Ectodermal cell (in vitro differentiated cells): ENCODE data around the gene JPH4.
"Not testable (repeated sequence)": the region's sequence is repeated elsewhere in the genome, so short reads cannot be mapped to it uniquely, and the experiment has no call there.

Experiments used
- H3K27ac ChIP-seq: 2 replicates; pipeline ENCODE4 v1.7.0; 2013; ENCODE audit warnings: mild to moderate bottlenecking, low read depth, low read length; ENCODE audit not compliant: insufficient read depth, poor library complexity, severe bottlenecking
- H3K27me3 ChIP-seq: 2 replicates; pipeline ENCODE4 v1.7.0; 2013; ENCODE audit warnings: mild to moderate bottlenecking, low read length; ENCODE audit not compliant: insufficient read depth, control insufficient read depth, poor library complexity, severe bottlenecking
- H3K36me3 ChIP-seq: one replicate; pipeline ENCODE4 v1.7.0; 2013; ENCODE audit warnings: low read length; ENCODE audit not compliant: control insufficient read depth, insufficient read depth
- H3K4me1 ChIP-seq: one replicate; pipeline ENCODE4 v1.7.0; 2013; ENCODE audit warnings: low read length; ENCODE audit not compliant: control insufficient read depth, insufficient read depth
- H3K4me3 ChIP-seq: 2 replicates; pipeline ENCODE4 v1.7.0; 2013; ENCODE audit warnings: low read depth, low read length, control low read depth; ENCODE audit not compliant: insufficient read depth
- H3K9me3 ChIP-seq: 2 replicates; pipeline ENCODE4 v1.7.0; 2013; ENCODE audit warnings: mild to moderate bottlenecking, low read length, moderate library complexity; ENCODE audit not compliant: control insufficient read depth
- WGBS, 2 experiments: methylation state at CpG; one replicate each; pipeline ENCODE4 v1.1.7; 2013; ENCODE audit warnings: missing lambda C conversion rate in 2 of 2; 5-methylcytosine and 5-hydroxymethylcytosine counted together

JPH4 gene

DNA sequence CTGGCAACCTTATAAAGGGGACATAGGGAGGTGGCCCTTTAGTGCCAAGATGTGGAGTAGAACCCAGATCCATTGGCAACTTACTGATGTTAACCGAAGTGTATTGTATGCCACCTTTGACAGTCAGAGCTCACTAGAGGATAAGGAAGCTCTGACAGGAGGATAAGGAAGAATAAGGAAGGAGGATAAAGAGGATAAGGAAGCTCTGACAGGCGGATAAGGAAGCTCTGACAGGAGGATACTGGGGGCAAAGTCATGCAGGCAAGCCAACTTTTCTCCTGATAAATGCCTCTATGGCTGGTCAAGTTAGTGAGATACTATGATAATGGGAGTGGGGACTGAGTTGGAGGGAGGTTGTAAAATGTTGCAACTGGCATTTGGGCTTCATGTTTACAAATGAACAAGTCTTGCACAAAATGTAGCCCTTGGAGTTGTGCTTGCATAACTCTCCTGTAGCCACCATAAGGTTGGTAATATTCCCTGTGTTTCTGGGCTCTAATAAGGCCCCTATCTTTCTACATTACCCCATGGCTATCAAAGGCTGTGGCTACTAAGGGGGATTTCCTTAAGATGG, 39.9 kb upstream of the JPH4 start:
- H3K4me3 ChIP-seq = no peak overlapping the region
- no peaks in the 10 kb centered on the region for H3K27me3 ChIP-seq
- no peak overlapping the region for H3K27ac ChIP-seq
- H3K4me1 ChIP-seq = no peaks in the 10 kb centered on the region
- 80 to 84% methylated on average over 2 of the region's 2 CpGs for WGBS, 2 experiments
- H3K36me3 ChIP-seq = no peaks in the 10 kb centered on the region
- H3K9me3 ChIP-seq = no peaks in the 10 kb centered on the region

- no peak overlapping the region for H3K4me3 ChIP-seq
- no peaks in the 10 kb centered on the region for H3K36me3 ChIP-seq
- 60% methylated on average over 1 of the region's 1 CpG; no CpG with 5 or more reads in 1 of the 2 experiments for WGBS, 2 experiments
- H3K4me1 ChIP-seq = no peaks in the 10 kb centered on the region
- H3K27me3 ChIP-seq = no peaks in the 10 kb centered on the region
- no peak overlapping the region for H3K27ac ChIP-seq
- no peaks in the 10 kb centered on the region for H3K9me3 ChIP-seq
Observed at GRCh38 chr14:23617539-23617938, 38.9 kb upstream of the JPH4 start.

- 83 to 87% methylated on average over 5 of the region's 5 CpGs for WGBS, 2 experiments
- Histone ChIP-seq H3K4me3 (no peak overlapping the region), H3K27me3 (no peaks in the 10 kb centered on the region), H3K4me1 (no peaks in the 10 kb centered on the region), H3K27ac (no peak overlapping the region), H3K36me3 (no peaks in the 10 kb centered on the region), H3K9me3 (no peaks in the 10 kb centered on the region)
Observed at GRCh38 chr14:23615856-23616255, 37.3 kb upstream of the JPH4 start.

GRCh38 chr14:23614395-23614828, 35.8 kb upstream of the JPH4 start:
- WGBS, 2 experiments = 80 to 81% methylated on average over 2 of the region's 2 CpGs
- Histone ChIP-seq H3K4me1 (no peaks in the 10 kb centered on the region), H3K9me3 (no peaks in the 10 kb centered on the region)

DNA sequence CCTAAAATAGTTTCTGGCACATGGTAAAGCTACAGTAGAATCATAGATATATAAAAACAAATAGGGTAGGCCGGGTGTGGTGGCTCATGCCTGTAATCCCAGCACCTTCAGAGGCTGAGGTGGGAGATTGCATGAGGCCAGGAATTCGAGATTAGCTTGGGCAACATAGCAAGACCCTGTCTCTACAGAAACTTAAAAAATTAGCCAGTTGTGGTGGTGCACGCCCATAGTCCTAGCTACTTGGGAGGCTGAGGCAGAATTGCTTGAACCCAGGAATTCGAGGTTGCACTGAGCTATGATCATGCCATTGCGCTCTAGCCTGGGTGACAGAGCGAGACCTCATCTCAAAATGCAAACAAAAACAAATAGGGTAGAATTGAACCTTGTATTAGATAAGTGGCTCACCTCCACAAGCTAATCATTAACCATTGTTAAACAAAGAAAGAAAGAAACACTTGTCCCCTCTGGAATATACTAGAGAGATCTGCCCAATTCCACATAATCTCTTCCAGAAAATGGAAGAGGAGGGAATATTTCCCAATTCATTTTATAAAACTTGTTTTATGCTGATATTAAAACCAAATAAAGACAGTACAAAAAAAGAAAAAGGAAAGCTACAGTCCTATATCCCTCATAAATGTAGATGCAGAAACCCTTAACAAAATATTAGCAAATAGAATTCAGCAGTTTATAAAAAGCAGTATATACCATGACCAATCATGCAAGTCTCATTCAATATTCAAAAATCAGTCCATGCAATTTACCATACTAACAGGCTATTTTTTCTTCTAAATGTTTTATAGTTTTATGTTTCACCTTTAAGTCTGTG, 34.9 kb upstream of the JPH4 start:
- no peaks in the 10 kb centered on the region for H3K9me3 ChIP-seq
- H3K4me3 ChIP-seq = no peak overlapping the region
- H3K36me3 ChIP-seq = no peaks in the 10 kb centered on the region
- H3K4me1 ChIP-seq = no peaks in the 10 kb centered on the region
- H3K27ac ChIP-seq = no peak overlapping the region
- 85 to 89% methylated on average over 5 of the region's 6 CpGs for WGBS, 2 experiments
- H3K27me3 ChIP-seq = no peaks in the 10 kb centered on the region

More at GRCh38 chr14:23614395-23614828, 35.8 kb upstream of the JPH4 start:
- Histone ChIP-seq H3K4me3 (no peak overlapping the region), H3K36me3 (no peaks in the 10 kb centered on the region), H3K27me3 (no peaks in the 10 kb centered on the region), H3K27ac (no peak overlapping the region)

GRCh38 chr14:23612802-23613201, 34.2 kb upstream of the JPH4 start:
- H3K36me3 ChIP-seq = no peaks in the 10 kb centered on the region
- 94 to 100% methylated on average over 1 of the region's 1 CpG for WGBS, 2 experiments
- H3K27ac ChIP-seq = no peak overlapping the region
- no peak overlapping the region for H3K4me3 ChIP-seq
- no peaks in the 10 kb centered on the region for H3K4me1 ChIP-seq
- no peaks in the 10 kb centered on the region for H3K27me3 ChIP-seq
- H3K9me3 ChIP-seq = no peaks in the 10 kb centered on the region

- Histone ChIP-seq H3K4me3 (no peak overlapping the region), H3K9me3 (no peaks in the 10 kb centered on the region), H3K27me3 (no peaks in the 10 kb centered on the region), H3K27ac (no peak overlapping the region), H3K36me3 (no peaks in the 10 kb centered on the region), H3K4me1 (no peaks in the 10 kb centered on the region)
- WGBS, 2 experiments = 76 to 77% methylated on average over 4 of the region's 4 CpGs
Observed at GRCh38 chr14:23612354-23612732, 33.8 kb upstream of the JPH4 start.

GRCh38 chr14:23610815-23611289, 32.3 kb upstream of the JPH4 start:
- H3K9me3 ChIP-seq = no peaks in the 10 kb centered on the region
- H3K4me3 ChIP-seq = no peak overlapping the region
- H3K36me3 ChIP-seq = no peaks in the 10 kb centered on the region
- no peaks in the 10 kb centered on the region for H3K27me3 ChIP-seq
- H3K4me1 ChIP-seq = no peaks in the 10 kb centered on the region
- WGBS, 2 experiments = 62 to 66% methylated on average over 4 of the region's 4 CpGs
- no peak overlapping the region for H3K27ac ChIP-seq

DNA sequence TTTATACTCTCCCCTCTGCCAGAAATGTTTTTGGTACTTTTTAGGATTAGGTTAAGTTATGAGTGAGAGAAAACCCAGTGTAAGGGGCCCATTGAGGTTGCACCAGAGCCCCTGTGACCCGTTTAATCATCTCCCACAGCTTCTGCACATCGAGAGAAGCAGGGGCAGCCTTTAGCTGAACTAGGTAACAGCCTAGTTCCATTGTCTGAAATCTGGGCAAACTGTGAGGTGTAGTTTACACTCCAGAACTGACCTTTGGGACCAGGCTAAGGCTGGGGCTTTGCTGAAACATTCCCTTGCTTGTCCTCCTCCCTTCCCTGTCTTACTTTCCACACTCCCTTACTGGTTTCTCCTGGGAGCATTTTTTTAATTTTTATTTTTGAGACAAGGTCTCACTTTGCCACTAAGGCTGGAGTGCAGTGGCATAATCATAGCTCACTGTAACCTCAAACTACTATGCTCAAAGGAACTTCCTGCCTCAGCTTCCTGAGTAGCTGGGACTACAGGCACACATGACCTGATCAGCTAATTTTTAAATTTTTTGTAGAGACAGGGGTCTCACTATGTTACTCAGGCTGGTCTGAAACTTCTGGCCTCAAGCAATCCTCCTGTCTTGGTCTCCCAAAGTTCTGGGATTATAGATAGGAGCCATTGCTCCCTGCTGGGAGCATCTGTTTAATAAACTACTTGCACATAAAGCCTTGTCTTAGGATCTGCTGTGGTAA, 31.7 kb upstream of the JPH4 start:
- WGBS, 2 experiments = 70 to 76% methylated on average over 2 of the region's 2 CpGs
- H3K36me3 ChIP-seq = no peaks in the 10 kb centered on the region
- no peaks in the 10 kb centered on the region for H3K4me1 ChIP-seq
- no peak overlapping the region for H3K4me3 ChIP-seq
- no peaks in the 10 kb centered on the region for H3K9me3 ChIP-seq
- no peak overlapping the region for H3K27ac ChIP-seq
- no peaks in the 10 kb centered on the region for H3K27me3 ChIP-seq

- H3K4me3 ChIP-seq, H3K4me1 ChIP-seq, H3K27me3 ChIP-seq, H3K9me3 ChIP-seq, H3K36me3 ChIP-seq, H3K27ac ChIP-seq: not testable (repeated sequence)
- WGBS, 2 experiments = 74 to 78% methylated on average over 6 of the region's 7 CpGs
Observed at GRCh38 chr14:23609411-23610089, 31.0 kb upstream of the JPH4 start.
